DMS153 treated with DMSO at 0.1 percent for 48 hours (cell line): ENCODE data around the gene DDX53.

Experiments
- DNase-seq: peaks from one replicate; lab custom pipeline; 2025; ENCODE audit not compliant: unreplicated experiment; lab: John Stamatoyannopoulos, UW

The DDX53 gene

DNA sequence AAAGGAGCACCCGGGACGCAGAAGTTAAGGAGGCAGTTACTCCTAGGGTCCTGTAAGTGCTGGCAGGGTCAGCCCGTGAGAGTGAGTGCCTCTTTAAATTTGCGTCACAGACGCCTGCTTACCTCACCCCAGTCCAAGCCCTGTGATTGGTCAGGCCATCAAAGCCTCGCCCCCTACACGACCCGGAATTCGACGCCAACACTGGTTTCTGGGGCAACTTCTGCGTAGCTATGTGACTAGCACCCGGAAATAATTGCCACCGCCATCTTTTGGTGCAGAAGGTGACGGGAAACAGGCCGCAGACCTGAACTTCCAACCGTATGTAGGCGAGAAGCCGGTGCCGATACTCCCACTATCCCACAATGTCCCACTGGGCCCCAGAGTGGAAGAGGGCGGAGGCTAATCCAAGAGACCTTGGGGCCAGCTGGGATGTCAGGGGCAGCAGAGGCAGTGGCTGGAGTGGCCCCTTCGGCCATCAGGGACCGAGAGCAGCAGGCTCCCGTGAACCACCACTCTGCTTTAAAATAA is at the start of gene DDX53:
TSS of gene DDX53 (plus strand) at position 265 of the 528 bp plus-strand sequence. CDS start at position 363, 98 bp downstream.
- DNase-seq, result no peak

DNA sequence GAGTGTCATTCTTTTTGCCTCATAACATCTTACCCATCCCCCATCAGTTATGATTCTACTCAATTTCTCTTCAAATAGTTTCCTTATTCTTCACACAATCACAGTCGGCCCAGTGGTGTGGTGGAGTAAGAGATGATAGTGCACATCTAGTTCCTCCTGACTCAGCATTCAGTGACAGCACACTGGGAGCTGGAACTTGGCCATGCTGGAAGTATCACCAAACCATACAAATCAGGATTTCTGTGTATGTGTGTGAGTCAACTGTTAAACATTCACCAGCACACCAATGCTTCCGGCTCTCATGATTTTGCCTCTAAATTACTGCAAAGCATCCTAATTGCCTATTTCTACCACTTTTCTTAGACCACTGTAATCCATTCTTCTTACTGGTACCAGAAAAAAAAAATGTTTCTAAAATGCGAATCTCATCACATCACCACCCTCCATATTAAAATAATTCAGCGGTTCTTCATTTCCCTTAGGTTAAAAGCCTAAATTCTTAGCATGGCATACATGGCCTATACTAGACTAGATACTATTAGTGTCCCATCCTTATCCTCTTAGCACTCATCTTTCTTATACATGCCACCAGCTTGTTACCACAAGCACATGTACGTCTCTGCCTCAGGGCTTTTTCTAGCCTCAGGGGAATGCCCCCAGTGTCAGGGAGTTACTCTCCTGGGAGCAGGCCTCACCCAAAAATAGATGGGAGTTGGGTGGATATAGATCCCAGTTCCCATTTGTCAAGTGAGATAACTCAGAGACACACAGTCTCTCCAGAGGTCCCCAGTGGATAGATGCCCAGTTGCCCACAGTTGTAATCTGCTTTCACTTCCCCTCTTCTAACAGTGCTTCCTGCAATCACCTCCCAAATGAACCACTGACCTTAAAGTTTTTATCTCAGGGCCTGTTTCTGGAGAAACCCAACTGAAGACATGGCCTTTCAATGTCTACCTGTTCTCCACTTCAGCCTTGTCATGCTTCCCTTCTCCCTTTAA is 49.2 kb upstream of the DDX53 start:
- DNase-seq, result no peak

DNA sequence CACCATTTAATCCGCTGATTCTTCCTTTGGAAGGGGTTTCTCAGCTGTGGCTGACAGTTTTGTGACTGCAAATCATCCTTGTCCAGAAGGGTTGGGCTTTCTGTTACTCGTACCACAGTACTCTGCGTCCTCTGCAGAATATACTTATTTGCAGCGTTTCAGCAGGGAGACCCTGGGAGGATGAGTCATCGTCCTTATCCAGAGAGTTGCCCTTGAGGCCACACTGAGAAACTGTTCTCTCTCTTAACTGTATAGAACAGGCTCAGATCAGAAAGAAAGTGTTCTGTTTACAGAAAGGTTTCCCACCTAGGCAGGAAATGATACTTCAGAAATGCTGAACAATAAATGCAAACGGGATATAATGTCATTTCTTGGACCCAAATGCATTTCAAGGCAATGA is 47.8 kb upstream of the DDX53 start:
- no peak for DNase-seq

DNA sequence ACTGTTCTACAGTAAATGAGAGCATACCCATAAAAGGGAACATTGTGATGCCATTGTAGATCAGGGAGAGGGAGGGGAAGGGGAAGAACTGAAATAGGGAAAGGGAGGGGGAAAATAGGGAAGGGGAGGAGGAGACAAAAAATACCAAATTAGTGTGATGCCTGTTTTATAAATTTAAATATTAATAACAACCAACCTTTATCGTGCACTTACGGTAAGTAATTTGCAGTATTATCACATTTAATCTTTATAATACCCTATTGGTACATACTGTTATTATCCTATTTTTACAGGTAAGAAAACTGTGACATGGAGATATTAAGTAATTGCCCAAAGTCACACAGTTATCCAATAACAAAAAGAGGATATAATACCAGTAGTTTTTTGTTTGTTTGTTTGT is 41.5 kb upstream of the DDX53 start:
- no peak for DNase-seq

DNA sequence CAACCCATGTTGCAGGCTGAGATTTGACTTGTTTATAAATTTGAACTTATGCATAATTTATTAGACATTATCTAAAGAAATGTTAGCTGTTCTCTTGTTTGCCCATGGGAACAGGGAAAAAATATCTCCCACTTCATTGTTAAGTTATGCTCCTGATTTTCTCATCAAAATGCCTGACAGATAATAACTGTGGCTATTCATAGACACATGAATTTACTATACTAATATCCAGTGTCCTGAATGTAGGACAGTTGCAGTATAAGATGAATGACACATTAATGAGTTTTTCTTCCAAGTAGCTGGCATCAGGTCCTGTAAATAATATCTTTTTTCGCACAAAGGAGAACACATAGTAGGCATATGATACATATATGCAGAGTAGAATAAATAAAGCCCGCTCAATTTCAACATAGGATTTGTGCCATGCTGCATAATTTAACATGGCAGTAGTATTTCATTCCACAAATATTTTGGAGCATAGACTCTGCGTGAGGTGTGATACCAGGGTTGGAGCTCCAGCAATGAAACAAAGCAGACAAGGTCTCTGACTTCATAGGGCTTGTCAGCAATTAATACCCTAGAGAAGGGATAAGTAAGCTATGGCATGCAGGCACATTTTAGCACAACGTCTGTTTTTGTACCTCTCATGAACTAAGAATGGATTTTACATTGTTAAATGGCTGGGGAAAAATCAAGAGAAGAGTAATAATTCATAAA is 40.4 kb upstream of the DDX53 start:
- DNase-seq, result no peak

DNA sequence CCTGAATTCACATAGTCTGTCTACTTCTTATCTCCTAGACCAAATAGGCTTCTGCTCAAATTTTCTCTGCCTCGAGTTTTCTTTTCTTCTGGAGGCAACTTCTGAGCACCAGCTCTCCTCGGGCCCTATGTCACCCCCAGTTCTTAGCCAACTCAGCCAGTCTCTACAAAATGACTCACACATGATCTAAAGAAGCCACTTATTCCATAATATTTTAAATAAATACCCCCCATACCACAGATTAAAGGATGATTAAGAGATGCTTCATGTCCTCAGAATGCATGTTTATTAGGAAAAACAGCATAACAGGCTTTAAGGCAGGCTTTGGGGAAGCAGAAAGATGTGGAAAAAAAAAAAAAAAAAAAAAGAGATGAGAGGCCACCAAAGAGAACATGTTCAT is 36.6 kb upstream of the DDX53 start:
- DNase-seq, result no peak

DNA sequence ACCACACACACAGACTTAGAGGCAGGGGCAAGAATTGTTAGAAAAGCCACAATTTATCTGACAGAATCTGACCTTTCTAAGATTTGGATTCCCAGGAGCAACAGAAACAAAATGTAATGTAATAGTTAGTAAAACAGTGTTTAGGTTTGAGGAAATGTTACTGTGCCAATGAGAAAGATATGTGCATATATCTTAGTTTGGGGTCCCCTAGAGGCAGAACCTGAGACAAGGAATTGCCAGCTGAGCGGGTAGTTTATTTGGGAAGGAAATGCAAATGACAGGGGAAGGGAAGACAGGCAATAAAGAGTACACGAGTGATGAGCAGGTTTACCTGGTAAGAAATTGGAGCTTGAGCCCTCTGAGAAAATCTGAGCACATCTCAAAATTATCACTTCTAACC is 31.3 kb upstream of the DDX53 start:
- DNase-seq, result no peak

DNA sequence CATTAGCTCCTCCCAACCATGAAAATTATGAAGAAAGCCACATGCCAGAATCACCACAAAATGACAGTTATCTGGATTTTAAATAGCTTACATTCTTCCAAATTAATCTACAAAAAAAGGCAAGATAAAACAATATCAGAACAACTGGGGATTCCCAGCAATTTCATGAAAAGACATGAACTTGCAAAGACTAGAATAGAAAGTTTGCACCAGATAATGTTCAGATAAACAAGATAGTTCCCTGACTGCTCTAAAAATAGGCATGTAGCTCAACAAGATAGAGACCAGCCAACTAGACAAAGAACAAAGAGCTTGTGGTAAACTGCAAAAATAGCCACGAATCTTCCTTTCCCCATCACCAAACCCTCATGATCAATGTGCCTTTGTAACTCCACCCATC is 30.3 kb upstream of the DDX53 start:
- DNase-seq, result no peak

DNA sequence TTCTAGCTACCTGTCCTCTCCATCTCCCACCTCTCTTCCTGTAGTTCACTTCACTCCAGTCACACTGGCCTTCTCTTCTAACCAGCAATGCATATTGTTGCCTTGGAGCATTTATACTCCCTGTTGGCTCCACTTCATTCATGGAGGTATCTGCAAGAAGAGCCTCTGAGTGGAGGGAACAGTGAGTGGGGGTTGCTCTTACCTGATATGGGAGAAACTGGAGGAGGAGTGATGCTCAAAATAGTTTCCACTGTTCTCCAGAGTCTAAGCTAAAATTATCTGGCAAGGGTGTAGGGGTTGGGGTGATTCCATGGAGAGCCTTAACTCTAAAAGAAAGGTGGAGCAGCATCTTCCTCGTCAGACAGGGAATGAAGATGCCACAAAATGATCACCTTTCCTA is 28.9 kb upstream of the DDX53 start:
- DNase-seq, result no peak

DNA sequence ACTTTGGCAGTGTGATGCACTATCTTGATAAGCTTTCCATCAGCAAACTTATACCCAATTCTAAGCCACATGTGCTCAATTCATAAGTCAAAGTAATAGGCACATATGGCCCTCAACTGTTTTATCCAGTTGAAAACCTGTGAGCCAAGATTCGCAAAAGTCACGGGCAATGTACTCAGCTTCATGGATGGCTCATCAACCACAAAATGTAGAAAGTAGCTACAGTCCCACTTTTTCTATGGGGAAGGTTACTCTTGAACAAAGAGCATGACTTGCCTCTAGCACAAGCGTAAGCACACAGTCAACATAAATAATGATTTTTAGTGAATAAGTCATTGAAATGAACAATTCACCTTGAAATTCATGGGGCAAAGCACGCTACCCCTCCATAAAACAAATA is 25.1 kb upstream of the DDX53 start:
- DNase-seq, result no peak

DNA sequence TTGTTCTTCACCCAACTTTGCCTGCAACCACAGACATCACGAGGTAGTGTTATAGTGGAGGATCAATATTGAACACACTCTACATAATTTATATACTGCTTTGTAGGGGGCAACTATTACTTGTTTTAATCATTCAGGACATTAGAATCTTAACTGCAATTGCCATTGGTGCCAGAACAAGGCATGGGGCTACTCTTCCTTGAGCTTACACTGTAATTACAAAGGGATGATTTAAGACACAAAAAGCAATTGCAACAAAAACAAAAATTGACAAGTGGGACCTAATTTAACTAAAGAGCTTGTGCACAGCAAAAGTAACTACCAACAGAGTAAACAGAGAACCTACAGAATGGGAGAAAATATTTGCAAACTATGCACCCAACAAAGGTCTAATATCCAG is 24.0 kb upstream of the DDX53 start:
- no peak for DNase-seq

DNA sequence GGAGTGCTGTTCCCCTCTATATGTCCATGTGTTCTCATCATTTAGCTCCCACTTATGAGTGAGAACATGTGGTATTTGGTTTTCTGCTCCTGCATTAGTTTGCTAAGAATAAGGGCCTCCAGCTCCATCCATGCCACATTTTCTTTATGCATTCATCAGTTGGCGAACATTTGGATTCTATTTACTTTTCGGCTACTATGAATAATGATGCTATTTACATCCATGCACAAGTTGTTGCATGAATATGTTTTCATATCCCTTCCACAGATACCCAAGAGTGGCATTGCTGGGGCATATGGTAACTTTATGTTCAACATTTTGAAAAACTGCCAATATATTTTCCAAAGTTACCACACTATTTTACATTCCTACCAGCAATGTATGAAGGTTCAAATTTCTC is 13.8 kb upstream of the DDX53 start:
- no peak for DNase-seq

DNA sequence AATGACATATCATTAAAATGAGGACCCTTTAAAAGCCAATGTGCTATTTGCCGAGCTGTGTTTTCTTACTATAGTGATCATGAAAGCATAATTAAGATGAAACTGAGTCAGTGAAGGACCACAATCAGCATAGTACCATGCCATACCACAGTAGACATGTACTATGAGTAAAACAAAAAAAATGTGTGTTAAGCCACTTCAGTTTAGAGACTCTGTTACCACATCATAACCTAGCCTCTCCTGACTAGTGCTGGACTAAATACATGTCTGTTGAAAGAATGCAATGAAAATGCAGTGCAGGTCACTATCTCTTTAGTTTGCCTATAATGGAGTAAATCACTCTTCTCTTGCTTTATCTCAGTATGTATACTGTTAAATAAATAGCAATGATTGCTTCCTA is 12.3 kb upstream of the DDX53 start:
- DNase-seq, result no peak

DNA sequence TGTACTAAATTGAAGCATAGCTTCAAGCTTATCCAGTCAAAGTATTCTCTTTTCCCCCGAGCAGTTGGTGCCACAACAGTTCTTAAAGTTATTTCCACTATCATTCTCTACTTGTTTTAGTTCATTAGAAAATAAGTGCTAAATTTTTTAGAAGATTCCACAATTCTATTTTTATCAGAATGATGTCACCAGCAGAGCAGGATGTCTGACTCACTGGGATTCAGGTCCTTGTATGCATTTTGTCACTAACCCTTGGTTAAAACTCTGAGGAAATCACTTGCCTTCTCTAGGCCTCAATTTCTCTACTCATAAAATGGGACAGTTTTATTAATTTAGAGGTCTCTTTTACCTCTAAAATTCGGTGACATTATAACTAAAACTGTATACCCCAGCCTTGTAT is 3.4 kb downstream of the DDX53 start:
- DNase-seq, result no peak

DNA sequence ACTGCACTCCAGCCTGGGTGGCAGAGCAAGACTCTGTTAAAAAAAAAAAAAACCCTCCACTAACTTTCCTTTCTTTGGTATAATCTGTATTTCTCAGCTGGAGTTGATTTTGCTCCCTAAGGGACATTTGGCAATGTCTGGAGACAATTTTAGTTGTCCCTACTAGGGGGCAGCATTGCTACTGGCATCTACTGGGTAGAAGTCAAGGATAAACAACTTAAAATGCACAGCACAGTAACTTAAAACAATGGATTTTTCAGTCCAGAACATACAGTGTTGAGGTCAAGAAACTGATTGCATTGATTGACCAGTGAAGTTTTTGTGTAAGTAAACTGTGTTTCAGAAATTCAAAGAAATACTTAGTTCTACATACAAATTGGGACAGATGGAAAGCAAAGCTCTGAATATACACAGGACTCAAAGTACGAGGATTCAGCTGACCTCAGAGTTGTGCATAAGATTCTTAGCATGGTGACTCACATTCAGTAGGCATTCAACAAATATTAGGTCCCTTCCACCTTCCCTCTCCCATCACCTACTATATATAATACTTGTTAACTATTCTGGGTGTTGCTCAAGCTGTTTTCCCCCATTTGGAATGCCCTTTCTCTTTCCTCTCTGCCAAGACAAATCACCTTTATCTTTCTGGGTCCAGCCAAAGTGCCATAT is 8.8 kb downstream of the DDX53 start:
- no peak for DNase-seq

DNA sequence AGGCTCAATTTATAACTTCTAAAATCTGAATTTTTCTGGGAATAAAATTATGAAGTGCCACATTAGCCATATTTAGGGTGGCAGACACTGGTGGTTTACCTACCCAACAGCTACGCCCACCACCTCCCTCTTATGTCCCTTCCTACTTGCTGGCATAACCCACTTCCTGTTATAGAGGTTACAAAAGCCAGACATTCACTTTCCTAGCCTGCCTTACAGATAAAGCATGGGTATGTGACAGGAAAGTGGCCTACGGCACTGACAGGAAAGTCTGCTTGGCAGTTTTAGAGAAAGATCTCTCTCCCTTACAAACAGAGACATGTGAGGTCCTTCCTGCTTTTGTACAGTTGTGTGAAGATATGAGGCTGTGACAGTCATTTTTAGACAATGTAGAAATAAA is 12.4 kb downstream of the DDX53 start:
- DNase-seq, result no peak

DNA sequence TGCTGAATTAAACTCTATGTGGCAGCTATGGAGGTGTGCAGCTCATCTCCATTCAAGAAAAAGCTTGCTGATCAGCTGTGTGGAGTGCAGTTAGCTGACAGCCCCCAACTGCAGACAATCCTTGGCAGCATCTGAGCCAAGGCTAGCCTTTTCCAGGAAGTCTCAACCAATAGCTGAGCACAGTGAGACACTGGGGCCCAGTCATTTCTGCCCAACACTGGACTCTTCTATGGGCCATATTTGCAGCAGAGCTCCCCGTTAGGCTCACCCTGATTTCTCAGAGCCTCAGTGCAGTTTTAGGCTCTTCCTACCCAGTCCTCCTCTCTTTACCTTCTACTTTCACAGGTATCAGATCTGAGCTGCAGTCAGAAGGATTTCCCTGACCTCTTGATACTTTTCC is 12.9 kb downstream of the DDX53 start:
- no peak for DNase-seq

DNA sequence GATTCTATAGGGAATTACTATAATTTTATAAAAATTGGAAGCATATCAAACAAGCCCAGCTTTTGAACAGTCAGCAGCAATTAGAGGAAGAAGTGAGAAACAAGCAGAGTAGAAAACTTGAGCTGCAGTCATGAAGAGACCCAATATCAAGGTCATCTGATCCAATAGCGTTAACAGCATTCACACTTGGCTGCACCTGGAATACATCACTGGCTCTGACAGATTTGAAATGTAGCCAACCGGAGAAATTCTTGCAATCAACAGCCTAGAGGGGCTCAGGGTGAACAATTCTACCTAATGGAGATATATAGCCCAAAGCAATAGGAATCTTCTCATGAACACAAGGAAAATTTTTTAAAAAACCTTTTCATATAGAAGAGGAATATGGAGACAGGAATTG is 13.6 kb downstream of the DDX53 start:
- no peak for DNase-seq

DNA sequence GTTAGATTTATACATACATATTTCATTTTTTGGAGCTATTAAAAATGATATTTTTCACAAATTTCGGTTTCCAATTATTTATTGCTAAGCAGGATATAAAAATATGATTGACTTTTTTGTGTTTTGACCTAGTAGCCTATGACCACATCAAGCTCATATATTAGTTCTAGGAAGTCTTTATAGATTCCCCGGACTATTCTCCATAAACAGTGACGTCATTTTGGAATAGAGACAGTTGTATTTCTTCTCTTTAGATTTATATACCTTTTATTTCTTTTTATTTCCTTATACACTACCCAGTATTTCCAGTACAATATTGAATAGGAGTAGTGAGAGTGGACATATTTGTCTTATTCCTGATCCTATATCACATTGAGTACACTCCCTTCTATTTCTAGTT is 31.8 kb downstream of the DDX53 start:
- DNase-seq, result no peak

DNA sequence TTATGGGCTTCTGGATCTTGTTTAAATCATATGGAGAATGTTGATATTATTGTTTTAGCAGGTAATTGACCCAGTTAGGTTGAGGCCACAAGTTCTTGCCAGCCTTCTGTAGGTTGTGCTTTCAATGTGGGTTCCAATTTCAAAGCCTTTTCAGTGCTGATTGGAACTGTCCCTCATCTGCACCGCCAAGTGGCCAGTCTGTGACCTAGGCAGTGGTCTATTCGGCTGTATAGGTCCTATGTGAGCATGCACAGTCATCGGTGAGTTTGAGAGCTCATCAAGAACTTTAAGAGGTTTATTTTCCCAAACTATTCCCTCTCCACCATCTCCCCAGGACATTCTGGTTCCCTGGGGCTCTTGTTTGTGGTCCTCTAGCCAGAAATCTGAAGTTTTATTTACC is 35.7 kb downstream of the DDX53 start:
- no peak for DNase-seq

DNA sequence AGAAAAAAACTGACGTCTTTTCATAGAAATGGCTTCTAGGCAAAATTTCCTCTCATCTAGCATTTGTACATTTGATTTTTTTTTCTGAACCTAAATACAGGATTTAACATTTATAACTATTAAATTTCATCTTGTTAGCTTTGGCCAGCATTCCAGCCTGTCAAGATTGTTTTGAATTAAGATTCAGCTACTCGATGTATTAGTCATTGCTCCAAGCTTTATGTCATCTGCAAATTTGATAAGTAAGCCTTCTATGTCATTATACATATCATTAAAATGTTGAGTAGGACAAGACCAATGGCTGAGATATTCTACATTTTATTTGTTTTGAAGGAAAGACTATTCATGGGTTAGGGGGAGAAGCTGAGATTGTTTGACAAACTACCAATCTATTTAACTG is 46.7 kb downstream of the DDX53 start:
- DNase-seq, result no peak
